C4-2B (cell line): ENCODE results near the gene PRCD.
"Not testable (repeated sequence)": the region's sequence is repeated elsewhere in the genome, so short reads cannot be mapped to it uniquely, and the experiment has no call there.

Experiments
- H3K27ac ChIP-seq: fragments of 450-650 bp; 2 replicates; pipeline ENCODE4 v1.5.1; 2017
- CTCF ChIP-seq: fragments of 450-650 bp; conservative IDR thresholded peaks from 2 replicates; pipeline ENCODE4 v1.5.1; 2017; ENCODE audit warnings: mild to moderate bottlenecking
- ZFX ChIP-seq: fragments of 450-650 bp; IDR thresholded peaks from 2 replicates; pipeline ENCODE4 v1.6.1; 2017

The PRCD gene

GRCh38 chr17:76510831-76511244 lies 29.0 kb upstream of the PRCD start:
- no peak overlapping the region for H3K27ac ChIP-seq
- TF ChIP-seq CTCF: no peak
- TF ChIP-seq ZFX: no peak

GRCh38 chr17:76511668-76512365 lies 28.0 kb upstream of the PRCD start:
- H3K27ac ChIP-seq: no peak overlapping the region
- TF ChIP-seq ZFX: no peak
- no peak for TF ChIP-seq CTCF

GRCh38 chr17:76512366-76513305 lies 27.2 kb upstream of the PRCD start:
- no peak for TF ChIP-seq CTCF
- no peak overlapping the region for H3K27ac ChIP-seq

- TF ChIP-seq CTCF (no peak), ZFX (no peak)
- no peak overlapping the region for H3K27ac ChIP-seq
Measured at GRCh38 chr17:76513306-76513692, 26.5 kb upstream of the PRCD start.

- not testable (repeated sequence) for H3K27ac ChIP-seq
Measured at GRCh38 chr17:76514355-76514754, 25.5 kb upstream of the PRCD start.

- TF ChIP-seq ZFX: no peak
- no peak for TF ChIP-seq CTCF
- H3K27ac ChIP-seq: no peak overlapping the region
Measured at GRCh38 chr17:76515274-76515949, 24.4 kb upstream of the PRCD start.

- TF ChIP-seq CTCF (no peak), ZFX (no peak)
- no peak overlapping the region for H3K27ac ChIP-seq
Measured at GRCh38 chr17:76517638-76518038, 22.2 kb upstream of the PRCD start.
